ELF-1 (cell line): ENCODE measurements around the gene MPHOSPH10.
"Not testable (repeated sequence)": the region's sequence is repeated elsewhere in the genome, so short reads cannot be mapped to it uniquely, and the experiment has no call there.

Experiments used
- DNase-seq: peaks from one replicate; pipeline ENCODE4 v3.0.0-alpha.2; 2016; ENCODE audit warnings: low read depth, low spot score

The MPHOSPH10 gene

DNA sequence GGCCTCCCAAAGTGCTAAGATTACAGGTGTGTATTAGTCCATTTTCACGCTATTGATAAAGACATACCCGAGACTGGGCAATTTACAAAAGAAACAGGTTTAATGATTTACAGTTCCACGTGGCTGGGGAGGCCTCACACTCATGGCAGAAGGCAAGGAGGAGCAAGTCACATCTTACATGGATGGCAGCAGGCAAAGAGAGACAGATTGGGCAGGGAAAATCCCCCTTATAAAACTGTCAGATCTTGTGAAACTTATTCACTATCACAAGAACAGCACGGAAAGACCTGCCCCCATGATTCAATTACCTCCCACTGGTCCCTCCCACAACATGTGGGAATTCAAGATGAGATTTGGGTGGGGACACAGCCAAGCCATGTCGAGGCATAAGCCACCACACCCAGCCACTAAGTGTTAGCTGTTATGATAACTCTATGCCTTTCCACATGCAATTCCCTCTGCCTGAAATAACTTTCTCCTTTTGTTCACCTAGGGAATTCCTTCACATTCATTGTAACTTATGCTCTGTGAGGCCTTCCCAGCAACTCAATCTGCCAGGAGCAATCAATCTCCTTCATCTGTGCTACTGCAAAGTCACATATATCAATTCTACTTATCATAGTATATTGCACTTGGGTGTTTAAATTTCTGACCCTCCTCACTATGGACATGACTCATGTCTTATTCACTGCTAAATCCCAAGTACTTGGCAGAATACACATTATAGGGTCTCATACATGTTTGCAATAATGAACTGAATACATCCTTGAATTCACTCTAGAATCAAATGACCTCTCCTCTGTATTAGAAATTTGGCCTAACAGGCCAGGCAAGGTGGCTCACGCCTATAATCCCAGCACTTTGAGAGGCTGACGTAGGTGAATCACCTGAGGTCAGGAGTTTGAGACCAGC lies 7.8 kb upstream of the MPHOSPH10 start:
- no peak for DNase-seq

GRCh38 chr2:71125506-71126294 lies 4.7 kb upstream of the MPHOSPH10 start:
- DNase-seq = no peak

DNA sequence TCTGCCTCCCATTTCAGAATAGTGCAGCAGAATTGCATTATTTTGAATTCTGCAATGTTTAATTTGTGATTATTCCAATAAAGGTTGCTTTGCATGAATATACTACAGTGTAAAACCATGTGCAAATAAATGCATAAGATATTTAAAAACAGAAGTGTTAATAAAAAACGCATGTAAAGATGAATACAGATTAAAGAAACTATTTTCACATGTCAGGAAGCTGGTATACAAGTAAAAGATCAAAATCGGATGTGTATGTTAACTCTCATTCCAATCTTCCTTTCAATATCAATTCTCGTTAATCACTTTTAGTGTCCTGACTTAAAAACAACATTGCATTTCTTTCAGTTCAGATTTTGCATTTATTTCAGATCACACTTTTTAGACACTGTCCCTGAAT lies 3.5 kb upstream of the MPHOSPH10 start:
- no peak for DNase-seq

- DNase-seq = peak; percentile 4
These were observed 1.1 kb upstream of the MPHOSPH10 start for GRCh38 chr2:71129114-71129901.

DNA sequence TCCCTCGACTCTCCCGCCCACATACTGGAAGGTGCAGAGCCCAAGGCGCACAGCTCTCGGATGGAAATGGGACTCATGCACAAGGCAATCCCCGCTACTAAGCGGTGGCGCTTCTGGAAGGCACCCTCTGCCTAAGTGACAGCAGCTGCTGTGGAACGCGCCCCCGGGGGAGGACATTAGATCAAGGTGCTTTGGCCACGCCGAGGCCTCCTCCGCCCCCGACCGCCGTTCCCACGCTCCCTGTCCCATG lies 607 bp upstream of the MPHOSPH10 start:
- DNase-seq = peak; percentile 94

DNA sequence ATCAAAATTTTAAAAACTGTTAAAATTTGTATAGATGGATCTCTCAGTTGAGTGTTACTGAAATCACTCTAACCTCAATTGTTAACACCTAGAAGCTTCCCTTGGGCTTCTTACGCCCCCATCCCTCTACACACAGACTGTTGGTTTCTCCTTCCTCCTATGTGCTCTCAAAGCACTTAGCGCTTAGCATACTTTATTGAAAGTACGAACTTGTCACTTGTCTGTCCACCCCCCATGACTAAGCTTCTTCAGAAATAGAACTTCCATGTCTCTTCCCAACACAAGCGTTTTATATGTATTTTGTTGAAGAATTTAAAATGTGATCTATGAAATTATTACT lies 441 bp downstream of the MPHOSPH10 start:
- DNase-seq = no peak

GRCh38 chr2:71131387-71132166 lies 1.1 kb downstream of the MPHOSPH10 start:
- not testable (repeated sequence) for DNase-seq

- no peak for DNase-seq
These were observed 3.2 kb downstream of the MPHOSPH10 start for GRCh38 chr2:71133603-71134002.

DNA sequence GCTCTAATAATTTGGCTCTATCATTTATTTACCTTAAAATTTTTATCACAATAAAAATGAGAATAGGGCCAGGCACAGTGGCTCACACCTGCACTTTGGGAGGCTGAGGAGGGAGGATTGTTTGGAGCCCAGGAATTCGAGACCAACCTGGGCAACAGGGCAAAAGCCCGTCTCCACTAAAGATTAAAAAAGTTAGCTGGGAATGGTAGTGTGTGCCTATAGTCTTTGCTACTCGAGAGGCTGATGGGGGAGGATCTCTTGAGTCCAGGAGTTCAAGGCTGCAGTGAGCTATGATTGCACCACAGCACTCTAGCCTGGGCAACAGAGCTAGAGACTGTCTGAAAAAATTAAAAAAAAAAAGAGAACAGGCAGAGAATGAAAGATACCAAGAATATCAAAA lies 5.7 kb downstream of the MPHOSPH10 start:
- DNase-seq = no peak

DNA sequence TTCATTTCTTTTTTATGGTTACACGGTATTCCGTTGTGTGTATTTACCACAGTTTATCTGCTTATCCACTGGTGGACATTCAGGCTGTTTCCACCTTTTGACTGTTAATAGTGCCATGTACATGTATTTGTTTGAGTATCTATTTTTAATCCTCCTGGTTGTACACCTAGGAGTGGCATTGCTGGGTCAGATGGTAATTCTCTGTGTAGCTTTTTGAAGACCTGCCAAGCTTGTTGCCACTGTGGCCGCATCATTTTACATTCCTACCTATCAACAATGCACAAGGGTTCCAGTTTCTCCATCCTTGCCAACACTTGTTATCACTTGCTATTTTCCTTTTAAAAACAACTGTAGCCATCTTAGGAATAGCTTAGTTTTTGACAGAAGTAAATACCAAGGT lies 13.3 kb downstream of the MPHOSPH10 start:
- no peak for DNase-seq

DNA sequence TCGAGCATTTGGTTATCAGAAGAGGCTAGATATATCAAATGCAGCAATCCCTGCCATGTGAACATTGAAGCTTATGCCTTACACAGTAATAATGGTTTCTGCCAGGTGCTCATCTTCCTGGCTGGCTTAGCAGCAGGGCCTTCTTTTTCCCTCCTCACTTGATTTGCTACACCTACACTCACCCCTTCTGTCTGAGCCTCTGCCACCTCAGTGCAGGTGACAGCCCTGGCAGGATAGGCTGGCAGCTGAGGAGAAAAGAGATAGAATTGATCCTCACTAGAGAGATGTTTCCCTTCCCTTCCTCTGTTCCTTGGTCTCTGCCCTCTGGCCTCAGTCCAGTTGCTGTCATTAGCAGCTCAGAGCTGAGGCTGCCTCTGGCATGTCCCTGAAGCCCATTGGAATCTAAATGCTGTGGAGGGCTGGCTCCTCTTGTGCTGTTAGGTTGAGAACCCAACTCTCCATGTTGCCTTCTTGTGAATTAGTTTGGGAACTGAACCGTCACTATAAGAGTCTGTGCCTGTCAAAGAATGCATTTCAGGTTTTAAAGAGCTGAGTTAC lies 18.2 kb downstream of the MPHOSPH10 start:
- no peak for DNase-seq

DNA sequence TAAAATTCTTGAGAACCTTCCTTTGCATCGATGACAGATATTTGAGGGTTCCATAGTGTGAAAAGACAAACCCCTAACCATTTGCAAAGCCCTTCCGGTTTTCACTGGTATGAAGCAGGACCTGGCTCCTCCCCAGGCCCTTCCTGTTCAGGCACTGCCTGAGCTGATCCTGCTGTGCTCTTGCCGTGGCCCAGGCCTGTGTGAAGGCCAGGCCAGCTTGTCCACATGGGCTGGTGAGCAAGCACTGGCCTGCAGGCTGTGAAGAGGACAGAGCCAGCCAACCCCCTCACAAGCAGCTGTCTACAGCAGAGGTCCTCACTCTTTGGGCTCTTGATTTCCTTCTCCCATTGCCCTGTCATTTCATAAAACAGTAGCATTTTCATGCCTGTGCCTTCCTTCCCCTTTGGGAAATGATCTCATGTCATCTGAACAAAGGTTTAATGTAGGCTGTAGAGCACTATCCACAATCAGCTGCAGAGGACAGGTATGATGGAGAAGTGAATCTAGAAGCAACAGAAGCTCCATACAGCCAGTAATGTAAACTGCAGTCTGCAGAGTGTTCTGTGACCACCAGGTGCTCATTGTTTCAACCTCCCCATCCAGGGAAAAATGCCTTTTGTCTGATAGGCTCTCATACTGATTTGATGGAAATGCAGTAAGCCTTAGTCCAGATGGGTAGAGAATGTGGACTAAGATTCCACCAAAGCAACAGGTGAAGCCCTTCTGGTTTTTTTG lies 19.8 kb downstream of the MPHOSPH10 start:
- DNase-seq = no peak

- no peak for DNase-seq
These were observed 21.2 kb downstream of the MPHOSPH10 start for GRCh38 chr2:71151620-71152019.

DNA sequence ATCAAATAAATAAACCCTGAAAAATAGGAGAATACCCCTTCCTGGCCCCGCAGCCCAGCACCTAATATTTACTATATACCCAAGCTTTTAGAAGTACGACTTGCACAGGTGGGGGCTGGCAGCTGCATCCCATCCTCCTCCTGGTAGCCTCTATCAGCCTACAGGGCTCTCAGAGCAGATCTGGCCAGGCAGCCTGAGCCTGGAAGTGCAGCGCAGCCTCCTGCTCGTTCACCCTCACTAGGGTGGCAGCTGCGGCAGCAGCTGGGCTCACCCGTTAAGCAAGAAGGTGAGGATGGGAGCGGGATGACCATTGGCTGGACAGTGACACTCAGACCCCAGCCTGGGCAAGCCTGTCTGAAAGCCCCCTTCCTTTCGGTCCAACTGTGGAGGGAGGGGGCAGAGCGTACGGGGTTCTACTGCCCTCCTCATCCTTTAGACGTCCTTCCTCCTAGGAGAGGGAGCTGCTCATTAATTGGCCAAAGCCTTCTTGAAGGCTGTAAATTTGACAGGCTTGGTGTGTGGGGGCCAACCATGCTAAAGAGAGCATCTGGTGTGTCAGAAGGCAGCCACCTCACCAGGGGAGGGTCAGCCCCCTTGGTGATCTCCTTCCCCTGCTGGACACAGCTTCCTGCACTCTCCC lies 23.3 kb downstream of the MPHOSPH10 start:
- no peak for DNase-seq

DNA sequence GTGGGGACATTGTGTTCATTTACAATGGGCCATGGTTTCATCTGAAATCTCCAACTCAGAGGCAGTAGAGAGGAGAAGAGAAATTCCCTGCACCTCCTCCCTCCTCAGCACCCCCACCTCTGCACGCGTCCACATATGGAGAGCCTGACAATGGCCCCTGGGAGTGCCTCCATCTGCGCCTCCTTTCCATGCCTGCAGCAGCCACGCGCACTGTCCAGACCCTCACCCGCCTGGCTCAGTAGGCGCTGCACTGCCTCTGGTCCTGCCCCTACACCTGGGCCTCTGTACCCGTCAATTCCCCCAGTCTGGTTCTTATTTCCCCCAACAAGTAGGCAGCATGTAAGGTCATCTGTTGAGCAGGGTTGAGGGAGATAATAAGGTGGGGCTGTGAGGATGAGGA lies 23.8 kb downstream of the MPHOSPH10 start:
- no peak for DNase-seq

GRCh38 chr2:71154798-71155197 lies 24.4 kb downstream of the MPHOSPH10 start:
- peak; percentile 62 for DNase-seq

GRCh38 chr2:71155846-71156245 lies 25.4 kb downstream of the MPHOSPH10 start:
- no peak for DNase-seq

GRCh38 chr2:71156573-71156972 lies 26.1 kb downstream of the MPHOSPH10 start:
- peak; percentile 60 for DNase-seq

DNA sequence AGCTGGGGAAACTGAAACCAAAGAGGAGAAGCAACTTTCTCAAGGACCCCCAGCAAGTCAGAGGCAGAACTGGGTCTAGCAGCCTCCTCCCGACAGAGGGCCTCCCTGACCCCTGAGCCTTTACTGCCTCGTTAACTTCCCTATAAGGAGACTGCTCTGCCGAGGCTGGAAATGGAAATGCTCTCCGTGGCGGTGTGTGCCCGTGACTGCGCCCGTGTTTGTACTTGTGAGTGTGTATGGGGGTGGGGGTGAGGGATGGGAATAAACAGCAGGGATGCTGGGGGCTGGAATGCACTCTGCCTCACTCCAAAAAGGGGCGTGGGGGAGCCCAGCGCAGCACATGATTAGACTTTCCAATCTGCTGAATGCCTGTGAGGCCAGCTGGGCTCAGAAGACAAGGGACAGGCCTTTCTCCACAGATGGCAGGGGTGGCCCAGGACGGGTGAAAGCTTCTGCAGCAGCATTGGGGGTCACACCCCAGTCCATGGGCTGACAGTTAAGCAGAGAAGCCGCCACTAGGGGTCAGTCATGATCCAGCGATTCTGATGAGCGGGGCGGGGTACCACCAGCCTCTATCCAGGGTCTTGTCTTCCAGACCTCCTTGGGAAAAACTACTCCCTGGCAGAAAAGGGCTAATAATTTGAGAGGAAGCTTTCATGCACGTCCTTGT lies 26.8 kb downstream of the MPHOSPH10 start:
- peak; percentile 85 for DNase-seq

- no peak for DNase-seq
These were observed 36.4 kb downstream of the MPHOSPH10 start for GRCh38 chr2:71166812-71167211.
